PC-3 (cell line): ENCODE measurements around the gene MGAT5. TPM values are rescaled to one million over a fixed set of nuclear protein-coding genes. Genes with fewer than 3 reads are reported as not detected.

ENCODE experiments used
- ATAC-seq: fragments of 200-7000 bp; cut with Tn5 transposase; 2 replicates; pipeline ENCODE4 v1.9.1; 2020; ENCODE audit warnings: mild to moderate bottlenecking, moderate library complexity
- BruUV-seq: library from RNA; stranded (reverse); fragments of 400-500 nt; replicated peaks from 2 replicates; lab custom pipeline; 2021; lab: Mats Ljungman, UMichigan
- CTCF ChIA-PET: fragments of 300-600 bp; sonication (Branson Sonifier 250); formaldehyde crosslinking; loops from one replicate; lab custom pipeline; 2022; ENCODE audit warnings: antibody characterized with exemption; lab: Charles Lee
- POLR2A ChIA-PET: fragments of 300-600 bp; sonication (Branson Sonifier 250); formaldehyde crosslinking; loops from one replicate; lab custom pipeline; 2022; ENCODE audit warnings: antibody characterized with exemption; ENCODE audit not compliant: unreplicated experiment; lab: Charles Lee
- DNase-seq: peaks from one replicate; pipeline ENCODE4 v3.0.0-alpha.2; 2015
- H2AFZ ChIP-seq: fragments of 300-600 bp; sonication (generic); 2 replicates; pipeline ENCODE4 v1.6.0; 2016; ENCODE audit warnings: antibody characterized with exemption, low read length
- H3F3A ChIP-seq: fragments of 300-600 bp; sonication (generic); one replicate; pipeline ENCODE4 v1.6.0; 2017; ENCODE audit warnings: antibody characterized with exemption, low read length, control low read depth, mild to moderate bottlenecking; ENCODE audit not compliant: unreplicated experiment
- H3K27ac ChIP-seq: fragments of 300-600 bp; sonication (generic); 2 replicates; pipeline ENCODE4 v1.5.1; 2016; ENCODE audit warnings: mild to moderate bottlenecking, low read length
- H3K27me3 ChIP-seq: fragments of 300-600 bp; sonication (generic); 2 replicates; pipeline ENCODE4 v1.6.1; 2016; ENCODE audit warnings: low read length, mixed read lengths
- H3K36me3 ChIP-seq: fragments of 300-600 bp; sonication (generic); 2 replicates; pipeline ENCODE4 v1.6.1; 2016; ENCODE audit warnings: low read depth, mixed run types, low read length, mixed read lengths
- H3K4me1 ChIP-seq: fragments of 300-600 bp; sonication (generic); 2 replicates; pipeline ENCODE4 v1.5.1; 2016; ENCODE audit warnings: low read length; ENCODE audit not compliant: insufficient read depth
- H3K4me2 ChIP-seq: fragments of 300-600 bp; sonication (generic); 2 replicates; pipeline ENCODE4 v1.6.0; 2016; ENCODE audit warnings: low read length
- H3K4me3 ChIP-seq: fragments of 300-600 bp; sonication (generic); 2 replicates; pipeline ENCODE4 v1.5.1; 2016; ENCODE audit warnings: mild to moderate bottlenecking, low read length, mixed read lengths
- H3K79me2 ChIP-seq: fragments of 300-600 bp; sonication (generic); 2 replicates; pipeline ENCODE4 v1.6.1; 2017; ENCODE audit warnings: low read length, mixed read lengths
- H3K9ac ChIP-seq: fragments of 300-600 bp; sonication (generic); 2 replicates; pipeline ENCODE4 v1.6.0; 2016; ENCODE audit warnings: mild to moderate bottlenecking, low read length
- H3K9me2 ChIP-seq: fragments of 300-600 bp; sonication (generic); replicated peaks from 2 replicates; pipeline ENCODE4 v1.6.1; 2016; ENCODE audit warnings: mixed run types, low read length, mixed read lengths
- H3K9me3 ChIP-seq: fragments of 300-600 bp; sonication (generic); 2 replicates; pipeline ENCODE4 v1.6.1; 2016; ENCODE audit warnings: low read length, mixed read lengths
- H4K20me1 ChIP-seq: fragments of 300-600 bp; sonication (generic); 2 replicates; pipeline ENCODE4 v1.6.1; 2016; ENCODE audit warnings: low read length, mixed read lengths
- CTCF ChIP-seq: fragments of 300-600 bp; sonication (generic); conservative IDR thresholded peaks from 2 replicates; pipeline ENCODE4 v1.5.1; 2017; ENCODE audit warnings: antibody characterized with exemption, low read depth, mild to moderate bottlenecking, low read length
- EZH2 ChIP-seq: fragments of 300-600 bp; sonication (generic); IDR thresholded peaks from one replicate; pipeline ENCODE4 v1.6.1; 2017; ENCODE audit warnings: antibody characterized with exemption, mild to moderate bottlenecking, low read length; ENCODE audit not compliant: unreplicated experiment
- EZH2phosphoT487 ChIP-seq: fragments of 300-600 bp; sonication (generic); IDR thresholded peaks from 2 replicates; pipeline ENCODE4 v1.6.1; 2018; ENCODE audit warnings: mild to moderate bottlenecking, antibody characterized with exemption, low read length, borderline replicate concordance
- intact Hi-C: fragments of 100-400 bp; cut with micrococcal nuclease; formaldehyde crosslinking; loops from 2 replicates; pipeline ENCODE4 v1.9.0; 2023
- total RNA-seq: library from RNA; depleted of rRNA; stranded (reverse); fragments of >200 nt; gene quantifications from 2 replicates; pipeline ENCODE4 v1.2.3, GENCODE V29; 2014

Gene MGAT5
- total RNA-seq, 1 experiment from 2014 or later: 33.8 TPM

GRCh38 chr2:134258684-134259388, 5.0 kb downstream of the MGAT5 start:
- CTCF ChIA-PET: no interaction called here
- no peaks in the 10 kb centered on the region for H3K9me2 ChIP-seq
- ATAC-seq (no peak), DNase-seq (no peak)
- H3K9ac ChIP-seq: no peak overlapping the region
- H3K79me2 ChIP-seq: peaks cover 3% of the 10 kb centered on the region
- TF ChIP-seq EZH2phosphoT487 (no peak), CTCF (no peak)
- H3K36me3 ChIP-seq: no peaks in the 10 kb centered on the region; the same call in 1 of the 2 replicates
- no peaks in the 10 kb centered on the region for H3K4me1 ChIP-seq
- no peak overlapping the region for H3K27ac ChIP-seq
- no peaks in the 10 kb centered on the region for H3F3A ChIP-seq
- no peak overlapping the region for H2AFZ ChIP-seq
- H4K20me1 ChIP-seq: no peaks in the 10 kb centered on the region
- H3K27me3 ChIP-seq: no peaks in the 10 kb centered on the region
- POLR2A ChIA-PET: no interaction called here
- BruUV-seq: no TSS peak
- no peak overlapping the region for H3K4me3 ChIP-seq
- no peak overlapping the region for H3K4me2 ChIP-seq
- intact Hi-C loops: no loop called here
- H3K9me3 ChIP-seq: no peaks in the 10 kb centered on the region

DNA sequence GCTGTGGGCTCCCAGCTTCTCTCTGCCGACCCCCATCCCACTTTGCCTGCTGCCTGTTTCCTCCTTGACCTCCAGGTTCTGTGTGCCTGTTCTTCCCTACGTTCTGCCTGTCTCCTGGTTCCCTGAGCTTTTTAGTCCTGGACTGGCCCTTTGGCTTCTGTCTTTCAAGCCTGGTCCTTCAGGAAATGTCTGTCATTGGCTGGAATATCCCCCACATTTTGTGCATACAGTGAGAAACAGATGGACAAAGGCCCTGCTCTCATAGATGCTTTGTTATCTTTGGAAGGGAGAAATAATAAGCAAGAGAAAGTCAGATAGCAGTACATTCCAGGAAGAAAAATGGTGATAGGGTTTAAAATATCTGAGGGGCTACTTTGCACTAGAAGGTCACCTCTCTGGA, 5.7 kb downstream of the MGAT5 start:
- no peaks in the 10 kb centered on the region for H3F3A ChIP-seq
- no peak overlapping the region for H3K9ac ChIP-seq
- intact Hi-C loops: no loop called here
- no peak for ATAC-seq
- no peak overlapping the region for H3K4me2 ChIP-seq
- no peaks in the 10 kb centered on the region for H3K9me2 ChIP-seq
- H3K79me2 ChIP-seq: peaks cover 3% of the 10 kb centered on the region
- H3K27ac ChIP-seq: no peak overlapping the region
- no peak overlapping the region for H3K4me3 ChIP-seq
- POLR2A ChIA-PET: no interaction called here
- no peaks in the 10 kb centered on the region for H3K4me1 ChIP-seq
- CTCF ChIA-PET: no interaction called here
- TF ChIP-seq EZH2phosphoT487 (no peak), EZH2 (no peak), CTCF (no peak)
- H3K27me3 ChIP-seq: no peaks in the 10 kb centered on the region
- no TSS peak for BruUV-seq
- no peak overlapping the region for H2AFZ ChIP-seq
- H3K9me3 ChIP-seq: no peaks in the 10 kb centered on the region
- no peak for DNase-seq
- H4K20me1 ChIP-seq: no peaks in the 10 kb centered on the region
- no peaks in the 10 kb centered on the region for H3K36me3 ChIP-seq

- Histone ChIP-seq H3F3A (no peaks in the 10 kb centered on the region), H3K4me3 (no peak overlapping the region), H3K27ac (no peak overlapping the region), H3K9me2 (no peaks in the 10 kb centered on the region), H3K4me1 (no peaks in the 10 kb centered on the region), H4K20me1 (no peaks in the 10 kb centered on the region), H3K27me3 (no peaks in the 10 kb centered on the region), H3K79me2 (peaks cover 3% of the 10 kb centered on the region), H3K9me3 (no peaks in the 10 kb centered on the region), H2AFZ (no peak overlapping the region), H3K4me2 (no peak overlapping the region), H3K9ac (no peak overlapping the region), H3K36me3 (no peaks in the 10 kb centered on the region)
- no peak for TF ChIP-seq EZH2
- TF ChIP-seq EZH2phosphoT487: no peak
- TF ChIP-seq CTCF: no peak
- ChIA-PET POLR2A (no interaction called here), CTCF (no interaction called here)
- intact Hi-C loops: no loop called here
- DNase-seq (no peak), ATAC-seq (no peak)
- BruUV-seq: no TSS peak
Observed at GRCh38 chr2:134259994-134260393, 6.1 kb downstream of the MGAT5 start.
